ENCODE measurements around the gene ADAM12.
"Not testable (repeated sequence)": the region's sequence is repeated elsewhere in the genome, so short reads cannot be mapped to it uniquely, and the experiment has no call there.

The ADAM12 gene

GRCh38 chr10:125989791-125990190, 398.5 kb downstream of the ADAM12 start:
- Histone ChIP-seq H3K9me3 (ENCODE audit: control insufficient read depth, insufficient read depth, low read length) (no peaks in the 10 kb centered on the region; the same call in none of the 2 replicates), H3K4me1 (ENCODE audit: insufficient read depth, low read length) (no peaks in the 10 kb centered on the region), H3K36me3 (ENCODE audit: insufficient read depth, low read length) (no peaks in the 10 kb centered on the region), H3K9ac (ENCODE audit: low read depth, low read length) (no peak overlapping the region)

- H3K36me3 ChIP-seq (ENCODE audit: insufficient read depth, low read length), result no peaks in the 10 kb centered on the region
- H3K9me3 ChIP-seq (ENCODE audit: control insufficient read depth, insufficient read depth, low read length), result no peaks in the 10 kb centered on the region; the same call in 1 of the 2 replicates
- H3K4me1 ChIP-seq (ENCODE audit: insufficient read depth, low read length), result no peaks in the 10 kb centered on the region
- H3K9ac ChIP-seq (ENCODE audit: low read depth, low read length), result no peak overlapping the region
Measured at GRCh38 chr10:125985557-125986240, 402.6 kb downstream of the ADAM12 start.

GRCh38 chr10:125984865-125985495, 403.3 kb downstream of the ADAM12 start:
- H3K9ac ChIP-seq (ENCODE audit: low read depth, low read length), result no peak overlapping the region
- no peaks in the 10 kb centered on the region for H3K9me3 ChIP-seq (ENCODE audit: control insufficient read depth, insufficient read depth, low read length)
- H3K4me1 ChIP-seq (ENCODE audit: insufficient read depth, low read length), result no peaks in the 10 kb centered on the region
- no peaks in the 10 kb centered on the region for H3K36me3 ChIP-seq (ENCODE audit: insufficient read depth, low read length)

DNA sequence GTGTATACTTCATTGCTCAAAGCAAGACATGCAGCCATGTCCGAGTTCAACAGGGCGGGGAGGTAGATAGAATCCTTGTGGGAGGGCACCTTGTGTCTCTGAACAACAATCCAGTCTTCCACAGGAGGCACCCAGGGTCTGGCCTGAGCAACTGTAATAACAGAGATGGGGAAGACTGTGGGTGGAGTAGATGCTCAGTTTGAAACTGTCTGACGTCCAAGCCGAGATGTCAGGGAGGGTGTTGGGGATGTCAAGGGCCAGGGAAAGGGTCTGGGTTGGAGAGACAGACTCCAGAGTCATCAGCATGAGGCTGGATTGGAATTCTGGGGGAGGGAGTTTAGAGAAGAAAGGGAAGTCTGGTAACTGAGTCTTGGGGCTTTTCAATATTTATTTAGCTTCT, 403.9 kb downstream of the ADAM12 start:
- H3K9ac ChIP-seq (ENCODE audit: low read depth, low read length), result no peak overlapping the region
- no peaks in the 10 kb centered on the region for H3K4me1 ChIP-seq (ENCODE audit: insufficient read depth, low read length)
- no peaks in the 10 kb centered on the region for H3K9me3 ChIP-seq (ENCODE audit: control insufficient read depth, insufficient read depth, low read length)
- H3K36me3 ChIP-seq (ENCODE audit: insufficient read depth, low read length), result no peaks in the 10 kb centered on the region

DNA sequence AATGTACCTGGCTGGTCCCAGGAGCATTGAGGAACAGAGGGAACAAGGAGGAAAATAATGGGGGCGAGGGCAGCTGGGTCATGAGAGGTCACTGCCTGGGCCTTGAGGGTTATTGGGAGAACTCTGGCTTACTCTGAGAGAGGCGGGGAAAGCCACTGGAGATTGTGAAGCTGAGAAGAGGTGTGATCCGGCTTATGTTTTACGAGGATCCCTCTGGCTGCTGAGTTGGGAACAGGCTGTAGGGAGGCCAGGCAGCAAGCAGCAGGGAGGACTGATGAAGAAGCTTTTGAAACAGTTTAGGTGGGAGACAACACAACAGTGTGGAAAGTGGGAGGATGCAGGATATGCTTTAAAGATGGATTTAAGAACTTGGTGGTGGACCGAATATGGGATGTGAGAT, 404.6 kb downstream of the ADAM12 start:
- Histone ChIP-seq H3K4me1 (ENCODE audit: insufficient read depth, low read length) (no peaks in the 10 kb centered on the region), H3K9me3 (ENCODE audit: control insufficient read depth, insufficient read depth, low read length) (no peaks in the 10 kb centered on the region), H3K36me3 (ENCODE audit: insufficient read depth, low read length) (no peaks in the 10 kb centered on the region), H3K9ac (ENCODE audit: low read depth, low read length) (no peak overlapping the region)

- no peaks in the 10 kb centered on the region for H3K36me3 ChIP-seq (ENCODE audit: insufficient read depth, low read length)
- no peaks in the 10 kb centered on the region for H3K4me1 ChIP-seq (ENCODE audit: insufficient read depth, low read length)
- no peaks in the 10 kb centered on the region for H3K9me3 ChIP-seq (ENCODE audit: control insufficient read depth, insufficient read depth, low read length)
- no peak overlapping the region for H3K9ac ChIP-seq (ENCODE audit: low read depth, low read length)
Measured at GRCh38 chr10:125983161-125983560, 405.1 kb downstream of the ADAM12 start.

DNA sequence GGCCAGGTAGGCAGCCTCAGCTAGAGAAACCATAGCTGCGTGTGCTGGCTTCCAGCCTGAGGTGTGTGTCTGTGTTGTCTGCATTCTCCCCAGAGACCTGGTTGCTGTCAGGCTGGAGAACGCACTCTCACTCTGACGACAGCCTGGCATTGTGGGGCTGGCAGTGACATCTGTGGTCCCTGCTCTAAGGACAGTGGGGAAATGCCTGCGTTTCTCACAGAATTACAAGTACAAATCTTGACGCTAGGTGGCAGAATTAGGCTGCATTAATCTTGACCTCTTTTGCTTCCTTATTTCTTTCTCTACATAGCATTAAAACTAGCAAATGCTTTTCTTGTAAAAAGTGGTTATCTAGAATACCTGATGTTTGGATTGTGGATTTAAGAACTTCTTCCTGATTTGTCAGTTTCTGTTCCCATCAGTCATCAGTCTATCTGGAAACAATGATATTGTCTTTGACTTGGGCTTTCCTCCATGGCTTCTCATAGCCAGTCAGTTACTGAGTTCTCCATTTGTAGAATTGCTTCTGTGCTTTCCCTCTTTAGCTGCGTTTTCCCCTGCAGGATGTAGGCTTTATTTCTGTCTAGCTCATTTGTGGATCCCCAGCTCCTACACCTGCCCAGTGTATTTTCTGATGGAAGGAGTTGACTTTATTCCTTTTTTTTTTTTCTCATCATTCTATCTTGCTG, 405.9 kb downstream of the ADAM12 start:
- H3K9me3 ChIP-seq (ENCODE audit: control insufficient read depth, insufficient read depth, low read length), result no peaks in the 10 kb centered on the region
- no peaks in the 10 kb centered on the region for H3K4me1 ChIP-seq (ENCODE audit: insufficient read depth, low read length)
- H3K36me3 ChIP-seq (ENCODE audit: insufficient read depth, low read length), result no peaks in the 10 kb centered on the region
- no peak overlapping the region for H3K9ac ChIP-seq (ENCODE audit: low read depth, low read length)

DNA sequence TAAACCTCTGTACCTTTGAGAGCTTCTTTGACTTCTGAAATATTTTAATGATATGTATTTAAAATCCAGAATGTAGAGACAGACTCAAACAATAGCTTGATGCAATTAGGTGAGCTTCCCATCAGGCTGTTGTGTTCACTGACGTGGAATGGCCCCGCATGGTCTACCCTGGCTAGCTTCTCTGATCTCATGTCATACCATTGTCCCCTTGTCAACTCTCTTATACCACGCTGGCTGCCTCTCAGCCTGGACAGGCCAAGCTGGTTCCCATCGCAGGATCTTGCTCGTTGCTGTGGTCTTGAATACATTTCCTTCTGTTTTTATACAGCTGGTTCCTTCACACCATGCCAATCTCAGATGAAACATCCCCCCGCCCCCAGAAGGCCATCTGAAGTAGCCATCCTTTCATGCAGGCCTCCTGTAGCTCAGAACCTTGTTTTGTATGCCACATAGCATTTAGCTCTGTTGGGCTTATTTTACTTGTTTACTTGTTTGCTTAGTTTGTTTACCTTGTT, 407.7 kb downstream of the ADAM12 start:
- no peak overlapping the region for H3K9ac ChIP-seq (ENCODE audit: low read depth, low read length)
- H3K36me3 ChIP-seq (ENCODE audit: insufficient read depth, low read length), result no peaks in the 10 kb centered on the region
- no peaks in the 10 kb centered on the region for H3K9me3 ChIP-seq (ENCODE audit: control insufficient read depth, insufficient read depth, low read length)
- H3K4me1 ChIP-seq (ENCODE audit: insufficient read depth, low read length), result no peaks in the 10 kb centered on the region

DNA sequence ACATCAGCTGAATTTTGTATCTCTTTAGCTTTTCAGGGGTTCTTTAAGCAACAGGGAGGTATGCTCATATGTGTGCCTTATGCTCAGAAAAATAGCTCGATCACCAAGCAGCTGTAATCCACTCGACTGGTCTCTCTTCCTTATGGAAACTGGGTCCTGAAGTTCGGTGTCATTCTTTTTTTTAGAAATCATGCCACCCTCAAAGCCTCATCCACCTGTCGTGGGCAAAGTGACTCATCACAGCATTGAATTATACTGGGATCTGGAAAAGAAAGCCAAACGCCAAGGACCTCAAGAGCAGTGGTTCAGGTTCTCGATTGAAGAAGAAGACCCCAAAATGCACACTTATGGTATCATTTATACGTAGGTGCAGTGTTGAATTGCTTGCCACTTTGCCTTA, 408.3 kb downstream of the ADAM12 start:
- no peaks in the 10 kb centered on the region for H3K9me3 ChIP-seq (ENCODE audit: control insufficient read depth, insufficient read depth, low read length)
- H3K9ac ChIP-seq (ENCODE audit: low read depth, low read length), result no peak overlapping the region
- no peaks in the 10 kb centered on the region for H3K4me1 ChIP-seq (ENCODE audit: insufficient read depth, low read length)
- no peaks in the 10 kb centered on the region for H3K36me3 ChIP-seq (ENCODE audit: insufficient read depth, low read length)

GRCh38 chr10:125976960-125977605, 411.2 kb downstream of the ADAM12 start:
- Histone ChIP-seq H3K36me3 (ENCODE audit: insufficient read depth, low read length) (no peaks in the 10 kb centered on the region), H3K9ac (ENCODE audit: low read depth, low read length) (no peak overlapping the region), H3K9me3 (ENCODE audit: control insufficient read depth, insufficient read depth, low read length) (no peaks in the 10 kb centered on the region), H3K4me1 (ENCODE audit: insufficient read depth, low read length) (no peaks in the 10 kb centered on the region)

DNA sequence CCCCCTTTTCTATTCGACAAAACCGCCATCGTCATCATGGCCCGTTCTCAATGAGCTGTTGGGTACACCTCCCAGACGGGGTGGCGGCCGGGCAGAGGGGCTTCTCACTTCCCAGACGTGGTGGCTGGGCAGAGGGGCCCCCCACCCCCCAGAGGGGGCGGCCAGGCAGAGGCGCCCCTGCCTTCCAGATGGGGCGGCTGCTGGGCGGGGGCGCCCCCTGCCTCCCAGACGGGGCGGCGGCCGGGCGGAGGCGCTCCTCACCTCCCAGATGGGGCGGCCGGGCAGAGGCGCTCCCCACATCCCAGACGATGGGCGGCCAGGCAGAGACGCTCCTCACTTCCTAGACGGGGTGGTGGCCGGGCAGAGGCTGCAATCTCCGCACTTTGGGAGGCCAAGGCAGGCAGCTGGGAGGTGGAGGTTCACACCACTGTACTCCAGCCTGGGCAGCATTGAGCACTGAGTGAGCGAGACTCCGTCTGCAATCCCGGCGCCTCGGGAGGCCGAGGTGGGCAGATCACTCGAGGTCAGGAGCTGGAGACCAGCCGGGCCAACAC, 418.1 kb downstream of the ADAM12 start:
- not testable (repeated sequence) for H3K9me3 ChIP-seq (ENCODE audit: control insufficient read depth, insufficient read depth, low read length); H3K4me1 ChIP-seq (ENCODE audit: insufficient read depth, low read length); H3K9ac ChIP-seq (ENCODE audit: low read depth, low read length); H3K36me3 ChIP-seq (ENCODE audit: insufficient read depth, low read length)

GRCh38 chr10:125967533-125967932, 420.7 kb downstream of the ADAM12 start:
- Histone ChIP-seq H3K4me1 (ENCODE audit: insufficient read depth, low read length) (no peaks in the 10 kb centered on the region), H3K9me3 (ENCODE audit: control insufficient read depth, insufficient read depth, low read length) (0 out of 2 replicates have a peak, but pooled peaks cover 2% of the 10 kb centered on the region), H3K9ac (ENCODE audit: low read depth, low read length) (no peak overlapping the region)

DNA sequence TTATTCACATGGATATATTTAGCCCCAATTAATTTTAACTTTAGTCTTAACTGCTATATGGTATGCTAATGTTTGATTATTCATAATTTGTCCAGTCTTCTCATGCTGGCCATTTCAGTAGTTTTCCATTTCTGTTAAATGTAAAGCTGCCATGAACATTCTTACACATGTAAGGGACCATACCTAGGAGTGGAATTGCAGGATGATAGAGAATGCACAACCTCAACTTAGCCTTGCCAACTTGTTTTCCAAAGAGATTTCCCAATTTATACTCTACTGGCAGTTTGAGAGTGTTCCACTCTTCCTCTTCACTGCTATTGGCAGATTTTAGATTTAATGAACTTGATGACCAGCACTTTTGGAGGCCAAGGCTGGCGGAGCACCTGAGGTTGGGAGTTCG, 423.7 kb downstream of the ADAM12 start:
- Histone ChIP-seq H3K9me3 (ENCODE audit: control insufficient read depth, insufficient read depth, low read length) (no peaks in the 10 kb centered on the region; the same call in 1 of the 2 replicates), H3K9ac (ENCODE audit: low read depth, low read length) (no peak overlapping the region), H3K4me1 (ENCODE audit: insufficient read depth, low read length) (no peaks in the 10 kb centered on the region), H3K36me3 (ENCODE audit: insufficient read depth, low read length) (no peaks in the 10 kb centered on the region)

More at GRCh38 chr10:125967533-125967932, 420.7 kb downstream of the ADAM12 start:
- no peaks in the 10 kb centered on the region for H3K36me3 ChIP-seq (ENCODE audit: insufficient read depth, low read length)

All from ES-I3 (cell line).